Activated CD4-positive, alpha-beta T cell treated with anti-CD3 and anti-CD28 coated beads, Interleukin-2, amount 50 U/mL, for 16 hours (primary cell): ENCODE results near the gene ALK.

ENCODE experiments used
- DNase-seq: peaks from one replicate; pipeline ENCODE4 v3.0.0-alpha.2; 2020

ALK gene

DNA sequence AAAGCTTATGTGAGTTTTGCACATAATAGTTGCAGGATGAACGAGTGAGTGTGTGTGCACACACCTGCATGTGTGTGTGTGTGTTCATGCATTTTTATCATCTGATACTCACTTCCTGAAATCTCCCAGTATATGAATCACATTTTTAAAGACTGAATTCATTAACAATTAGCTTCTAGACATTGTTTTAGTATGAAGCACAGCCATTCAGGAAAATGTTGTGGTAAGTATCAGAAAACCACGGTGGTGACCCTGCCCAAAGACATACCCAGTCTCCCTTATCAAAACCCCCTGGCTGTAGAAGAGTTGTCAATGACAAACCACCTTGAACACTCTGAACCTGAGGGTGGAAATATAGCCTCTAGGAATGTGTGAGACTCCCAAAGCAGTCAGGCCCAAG, 220.8 kb downstream of the ALK start:
- DNase-seq = no peak

DNA sequence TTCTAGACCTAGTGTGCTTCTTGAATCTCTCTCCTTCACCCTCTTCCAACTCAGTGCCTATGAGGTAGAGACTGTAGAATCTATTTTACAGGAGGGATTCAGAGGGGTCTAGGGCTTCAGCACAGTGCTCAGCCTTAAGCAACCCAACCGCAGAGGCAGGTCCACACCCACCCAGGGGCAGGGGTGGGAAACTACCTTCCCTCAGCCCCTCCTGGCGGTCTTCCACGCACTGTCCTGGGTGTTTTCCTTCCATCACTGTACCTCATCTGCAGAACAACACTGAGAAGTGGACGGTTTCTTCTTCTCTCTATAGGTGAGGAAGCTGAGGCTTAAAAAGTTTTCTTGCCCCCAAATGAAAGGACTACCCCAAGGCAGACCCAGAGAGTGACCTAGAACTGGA, 222.3 kb downstream of the ALK start:
- no peak for DNase-seq

DNA sequence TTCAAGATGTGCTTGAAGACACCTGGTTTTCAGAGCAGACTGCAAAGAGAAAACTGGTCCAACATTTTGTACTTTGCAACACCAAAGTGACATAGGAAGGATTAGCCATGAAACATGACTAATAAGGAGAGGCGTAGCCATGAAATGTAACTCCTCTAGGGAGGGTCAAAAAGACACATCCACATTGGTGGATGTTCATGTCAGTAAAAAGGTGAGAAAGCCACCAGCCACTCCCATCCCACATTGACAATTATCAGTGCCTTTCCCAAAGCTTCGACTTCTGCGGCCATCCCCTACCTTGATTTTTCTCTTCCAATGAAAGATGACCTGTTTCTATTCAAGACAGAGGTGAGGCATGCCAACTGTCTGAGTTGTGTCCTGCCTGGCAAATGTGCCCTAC, 223.2 kb downstream of the ALK start:
- no peak for DNase-seq

DNA sequence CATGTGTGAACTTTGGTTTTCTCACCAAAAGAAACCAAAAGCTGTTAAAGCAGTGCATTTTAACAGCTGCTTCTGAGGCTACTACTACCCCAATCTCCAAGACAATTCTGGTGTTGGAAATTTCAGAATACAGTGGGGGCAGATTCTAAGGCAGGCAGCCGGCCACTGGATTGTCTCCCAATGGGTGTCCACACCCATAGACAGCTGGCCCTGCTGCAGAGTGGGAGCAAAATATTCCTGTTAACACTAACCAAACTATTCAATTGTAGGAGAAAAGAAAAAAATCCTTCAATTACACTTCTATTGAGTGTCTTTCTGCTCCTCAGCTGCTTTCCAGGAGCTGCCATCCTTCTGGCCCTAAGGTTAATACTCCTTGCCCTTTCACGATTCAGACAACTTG, 223.7 kb downstream of the ALK start:
- DNase-seq = no peak

DNA sequence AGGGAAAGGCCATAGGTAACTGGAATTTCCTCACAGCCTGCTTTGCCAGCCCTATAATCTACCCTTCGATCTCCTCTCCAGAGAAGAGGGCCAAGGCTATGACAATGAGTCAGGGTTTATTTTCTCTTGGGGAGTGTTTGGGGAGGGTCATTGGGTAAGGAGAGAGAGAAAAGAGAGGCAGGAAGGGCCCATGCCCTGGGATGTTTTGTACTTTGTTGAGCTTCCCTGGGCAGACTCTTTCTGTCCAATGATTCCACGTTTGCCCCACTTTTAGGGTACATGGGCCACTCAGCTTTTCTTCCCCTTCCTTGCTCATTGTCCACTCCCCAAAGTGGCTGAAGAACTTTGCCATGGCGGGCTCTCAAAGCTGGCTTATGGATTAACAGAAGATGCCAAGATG, 224.2 kb downstream of the ALK start:
- DNase-seq = no peak

DNA sequence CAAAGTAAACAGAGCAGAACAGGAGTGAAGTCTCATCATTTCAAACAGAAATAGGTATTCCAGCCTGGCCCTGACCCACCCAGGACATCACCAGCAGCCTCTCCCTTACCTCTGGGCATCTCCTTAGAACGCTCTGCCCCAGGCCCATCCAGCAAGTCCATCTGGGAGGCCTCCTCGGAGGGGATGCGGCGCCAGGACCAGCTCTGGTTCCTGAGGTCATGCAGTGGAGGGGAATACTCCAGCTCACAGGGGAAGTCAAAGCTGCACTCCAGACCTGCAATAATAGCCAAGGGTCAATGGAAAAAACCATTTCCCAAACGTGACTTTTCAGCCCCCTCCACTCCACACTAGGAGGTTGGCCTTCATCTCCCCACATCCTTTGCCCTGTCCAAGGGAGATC, 226.6 kb downstream of the ALK start:
- no peak for DNase-seq

DNA sequence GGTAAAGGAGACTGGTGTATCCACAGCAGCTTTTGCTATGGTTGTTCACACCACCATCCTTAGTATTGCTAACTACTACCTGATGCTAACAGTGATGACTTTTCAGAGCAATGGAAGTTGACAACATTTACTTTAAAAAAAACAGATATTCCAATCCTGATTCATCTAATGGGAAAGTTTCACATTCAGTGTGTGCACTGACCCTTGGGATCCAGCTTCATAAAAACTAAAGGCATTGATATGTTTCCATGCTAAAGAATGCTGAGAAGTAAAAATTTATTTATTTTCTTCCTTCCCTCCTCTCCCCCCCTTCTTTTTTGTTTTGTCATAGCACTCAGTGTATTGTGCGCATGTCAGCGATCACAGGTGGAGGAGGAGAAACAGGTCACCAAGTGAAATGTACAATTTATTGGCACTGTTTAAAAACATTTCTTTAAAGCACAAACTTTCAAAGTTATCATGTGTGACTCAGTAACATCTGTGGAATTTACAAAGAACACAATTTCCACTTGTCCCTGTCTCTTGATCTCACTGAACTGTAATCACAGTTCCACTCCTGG, 229.9 kb downstream of the ALK start:
- DNase-seq = no peak

DNA sequence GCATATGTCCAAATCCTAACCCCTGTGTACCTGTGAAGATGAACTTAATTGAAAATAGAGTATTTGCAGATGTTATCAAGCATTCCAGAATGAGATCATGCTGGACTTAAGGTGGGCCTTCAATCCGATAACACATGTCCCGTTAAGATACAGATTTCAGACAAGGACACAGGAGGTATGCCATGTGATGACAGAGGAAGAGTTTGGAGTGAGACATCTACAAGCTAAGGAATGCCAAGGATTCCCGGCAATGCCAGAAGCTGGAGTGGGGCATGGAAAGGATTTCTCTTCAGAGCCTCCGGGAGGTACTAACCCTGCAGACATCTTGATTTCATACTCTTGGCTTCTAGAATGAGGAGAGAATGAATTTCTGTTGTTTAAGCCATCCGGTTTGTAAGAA, 231.7 kb downstream of the ALK start:
- no peak for DNase-seq

DNA sequence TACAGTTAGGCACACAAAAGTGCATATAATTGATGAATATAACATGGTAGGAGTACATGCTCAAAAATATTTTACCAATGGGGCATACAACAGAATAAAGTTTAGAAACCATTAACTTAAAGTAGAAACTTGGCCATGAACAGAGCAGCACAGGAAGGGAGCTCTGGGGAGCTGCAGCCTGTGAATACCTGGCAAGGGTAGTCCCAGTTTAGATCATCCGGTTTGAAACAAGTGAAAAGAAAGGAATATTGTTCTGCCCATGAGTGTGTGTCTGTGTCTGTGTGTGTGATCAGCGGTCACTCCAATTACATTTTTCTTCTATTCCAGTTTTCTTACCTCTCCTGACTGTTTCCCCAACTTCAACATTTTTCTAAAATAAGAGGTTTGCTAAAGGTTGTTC, 233.0 kb downstream of the ALK start:
- no peak for DNase-seq

DNA sequence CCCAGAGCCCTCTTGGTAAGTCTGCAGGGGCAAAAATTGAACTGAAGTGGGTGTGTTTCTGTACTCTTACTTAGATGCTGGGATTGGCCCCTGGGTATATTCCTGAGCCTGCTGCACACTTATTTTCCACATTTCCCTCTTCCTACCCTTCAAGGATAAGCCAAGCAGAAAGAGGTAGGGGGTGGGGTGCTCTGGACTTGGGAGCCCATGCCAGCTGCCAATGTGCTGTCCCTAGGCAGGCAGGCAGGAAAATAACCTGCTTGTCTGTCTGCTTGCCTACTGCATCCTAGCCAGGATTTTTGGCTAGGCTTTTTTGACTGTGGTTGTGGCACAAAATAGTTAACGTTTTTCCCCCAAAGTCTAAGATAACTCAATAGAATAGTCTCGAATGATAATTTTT, 234.3 kb downstream of the ALK start:
- no peak for DNase-seq

DNA sequence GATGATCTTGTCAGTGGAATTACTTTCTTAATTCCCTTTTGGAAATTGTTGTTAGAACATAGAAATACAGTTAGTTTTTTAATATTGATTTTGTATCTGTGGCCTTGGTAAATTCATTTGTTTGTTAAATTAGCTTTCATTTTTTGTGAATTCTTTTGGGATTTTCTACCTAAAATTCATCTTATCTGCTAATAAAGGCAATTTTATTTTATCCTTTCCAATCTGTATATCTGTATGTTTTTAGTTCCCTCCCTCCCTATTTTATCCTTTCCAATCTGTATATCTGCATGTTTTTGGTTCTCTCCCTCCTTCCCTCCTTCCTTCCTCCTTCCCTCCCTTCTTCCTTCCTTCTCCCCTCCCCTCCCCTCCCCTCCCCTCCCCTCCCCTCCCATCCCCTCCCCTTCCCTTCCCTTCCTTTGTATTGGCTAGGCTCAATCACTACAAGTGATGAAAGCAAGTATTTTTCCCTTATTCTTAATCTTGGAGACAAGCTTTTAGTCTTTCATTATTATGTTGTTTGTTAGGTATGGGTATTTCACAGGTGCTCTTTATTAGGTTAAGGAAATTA, 244.4 kb downstream of the ALK start:
- DNase-seq = no peak

DNA sequence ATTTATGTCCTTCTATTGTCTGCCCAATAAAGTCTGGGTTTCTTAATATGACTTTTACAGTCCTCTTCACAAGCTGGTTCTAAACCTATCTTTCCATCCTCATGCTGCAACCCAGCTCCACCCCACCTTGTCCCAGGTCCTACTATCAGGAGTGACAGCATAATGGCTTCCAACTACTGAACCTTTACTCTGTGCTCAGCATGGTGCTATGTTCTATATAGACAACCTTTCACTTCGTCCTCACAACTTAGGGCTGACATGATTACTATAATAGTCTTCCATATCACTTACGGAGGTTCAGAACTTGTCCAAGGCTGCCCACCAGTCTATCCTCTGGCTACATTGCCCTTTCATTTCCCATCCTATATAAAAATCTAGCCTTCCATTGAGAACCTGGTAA, 256.8 kb downstream of the ALK start:
- no peak for DNase-seq

DNA sequence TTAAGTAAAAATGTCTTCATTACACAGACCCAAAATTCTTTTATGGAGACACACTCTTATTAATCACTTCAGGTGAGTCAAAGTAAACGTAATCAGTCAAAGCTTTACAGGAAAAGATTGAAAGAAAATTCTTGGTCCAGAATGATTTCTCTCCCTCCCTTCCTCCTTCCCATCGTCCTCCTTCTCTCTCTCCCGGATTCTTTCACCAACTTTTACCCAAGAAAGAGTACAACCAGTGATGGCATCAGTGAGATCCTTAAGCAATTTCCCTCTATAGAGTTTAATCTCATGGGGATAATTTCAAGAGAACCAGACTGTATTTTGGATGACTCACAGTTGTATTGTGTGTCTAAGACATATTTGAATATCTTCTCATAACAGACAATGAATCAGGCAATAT, 258.1 kb downstream of the ALK start:
- DNase-seq = no peak

DNA sequence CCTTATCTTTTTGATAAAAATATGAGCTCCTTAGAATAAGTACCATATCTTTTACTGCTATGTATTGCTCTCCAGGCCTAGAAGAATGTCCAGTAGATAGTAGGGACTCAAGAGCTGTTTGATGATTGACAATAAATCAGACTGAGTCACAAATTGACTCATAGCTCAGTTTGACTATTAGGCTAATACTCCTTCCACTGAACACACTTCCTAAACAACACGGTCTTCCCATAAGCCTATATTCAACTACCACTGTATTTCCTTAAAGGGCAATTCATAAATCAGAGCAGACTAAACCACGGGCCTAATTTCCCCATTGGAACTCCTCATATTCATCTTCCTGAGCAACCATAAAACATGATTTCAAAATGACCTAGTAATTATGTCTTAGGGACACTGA, 258.5 kb downstream of the ALK start:
- DNase-seq = no peak

DNA sequence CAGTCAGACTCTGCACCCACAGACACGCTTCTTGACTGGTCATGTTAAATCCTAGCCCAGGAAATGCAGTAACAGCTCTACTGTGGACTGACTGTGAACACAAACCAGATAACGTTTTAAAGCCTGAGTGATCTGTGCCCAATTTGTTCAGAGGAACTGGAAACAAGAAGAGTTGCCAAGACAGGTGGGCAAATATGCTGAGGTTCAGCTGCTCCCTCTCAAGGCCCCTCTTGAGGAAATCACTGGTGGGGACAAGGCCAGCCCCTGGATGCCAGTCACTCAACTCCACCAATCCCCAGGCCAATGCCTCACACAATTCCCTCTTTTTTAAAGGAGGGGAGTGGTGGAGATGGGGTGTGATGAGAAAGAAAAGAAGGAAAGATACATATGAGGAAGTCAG, 261.2 kb downstream of the ALK start:
- DNase-seq = no peak

DNA sequence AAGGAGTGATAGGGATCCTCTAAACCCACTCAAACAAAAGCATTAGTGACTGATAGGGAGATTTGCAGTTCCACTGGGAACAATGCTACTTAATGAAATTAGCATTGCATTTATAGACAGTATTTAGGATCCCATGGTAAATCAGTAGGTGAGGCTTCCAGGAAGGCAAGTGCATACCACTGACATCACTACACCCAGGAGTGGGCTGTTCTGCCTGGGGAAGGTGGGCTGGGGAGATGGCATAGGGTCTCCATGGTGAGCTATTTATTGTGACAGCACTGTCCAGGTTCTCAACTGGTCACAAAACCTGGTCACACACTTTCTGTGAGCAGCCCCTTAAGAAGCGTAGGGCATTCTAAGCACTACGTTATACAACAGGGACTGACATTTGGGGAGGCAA, 262.2 kb downstream of the ALK start:
- no peak for DNase-seq

DNA sequence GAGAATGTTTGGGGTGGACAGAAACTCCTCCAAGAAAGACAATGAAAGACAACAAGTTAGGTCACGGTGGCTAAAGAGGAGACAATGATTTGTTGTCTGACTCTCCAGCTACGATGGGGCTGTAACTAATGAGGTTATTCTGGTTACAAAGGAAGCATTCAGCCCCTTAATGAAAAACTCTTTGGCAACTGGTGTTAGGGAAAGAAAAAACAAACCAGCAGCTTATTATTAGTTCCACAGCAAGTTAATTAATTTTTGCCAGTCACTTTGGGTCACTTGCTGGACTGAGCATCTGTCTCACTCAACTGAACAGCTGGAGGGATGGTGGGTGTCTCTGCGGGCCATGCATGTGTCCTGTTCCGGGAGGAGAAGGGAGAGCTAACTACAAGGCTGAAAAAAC, 263.7 kb downstream of the ALK start:
- DNase-seq = no peak

DNA sequence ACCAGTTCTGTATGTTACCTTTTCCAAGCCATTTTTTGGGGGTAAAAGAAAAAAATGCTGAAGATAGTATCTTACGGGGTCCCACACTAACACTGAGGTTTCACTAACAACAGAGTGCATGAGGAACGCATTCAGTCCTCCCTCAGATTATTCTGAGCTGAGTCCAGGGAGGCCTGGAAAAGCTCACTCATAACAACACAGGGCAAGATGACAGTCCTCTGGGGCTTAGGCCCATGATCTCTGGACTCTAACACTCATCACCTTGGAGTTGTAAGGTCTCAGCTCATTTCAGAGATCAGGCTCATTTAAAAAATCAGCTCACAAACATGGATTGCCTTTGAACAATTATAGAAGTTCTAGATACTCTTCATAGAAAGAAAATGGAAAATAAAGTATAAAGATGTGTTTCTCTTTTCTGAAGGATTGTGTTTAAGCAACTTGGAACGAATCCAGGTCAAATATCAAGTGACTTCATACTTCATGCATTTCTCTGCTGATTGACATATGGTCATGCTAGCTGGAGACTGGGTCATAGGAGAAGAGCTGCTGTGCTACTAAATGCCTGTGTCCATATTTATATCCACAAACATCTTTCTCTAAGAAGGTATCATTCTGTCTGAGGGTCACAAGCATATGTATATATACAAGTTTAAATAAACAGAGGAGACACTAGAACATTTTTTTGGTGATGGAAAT, 265.8 kb downstream of the ALK start:
- no peak for DNase-seq

DNA sequence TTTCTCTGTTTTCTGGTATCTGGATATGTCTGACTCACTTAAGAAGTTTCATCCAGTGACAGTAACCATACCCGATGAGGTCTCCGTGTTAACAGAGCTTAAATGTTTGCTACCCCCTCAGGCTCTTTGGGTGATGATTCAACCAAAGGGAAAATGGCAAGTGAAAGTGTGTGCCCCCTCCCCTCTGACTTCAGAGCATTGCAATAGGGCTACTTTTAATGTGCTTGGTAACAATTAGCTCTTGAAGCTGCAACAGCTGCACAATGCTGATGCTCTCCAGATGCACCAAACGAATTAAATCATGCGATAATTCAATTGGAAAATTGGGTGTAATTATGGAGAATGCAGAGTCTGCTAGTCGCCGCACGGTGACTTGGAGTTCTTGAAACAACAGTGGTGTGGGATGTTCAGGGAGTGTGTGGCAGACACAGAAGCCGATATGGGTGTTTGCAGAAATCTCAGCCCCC, 270.7 kb downstream of the ALK start:
- no peak for DNase-seq

DNA sequence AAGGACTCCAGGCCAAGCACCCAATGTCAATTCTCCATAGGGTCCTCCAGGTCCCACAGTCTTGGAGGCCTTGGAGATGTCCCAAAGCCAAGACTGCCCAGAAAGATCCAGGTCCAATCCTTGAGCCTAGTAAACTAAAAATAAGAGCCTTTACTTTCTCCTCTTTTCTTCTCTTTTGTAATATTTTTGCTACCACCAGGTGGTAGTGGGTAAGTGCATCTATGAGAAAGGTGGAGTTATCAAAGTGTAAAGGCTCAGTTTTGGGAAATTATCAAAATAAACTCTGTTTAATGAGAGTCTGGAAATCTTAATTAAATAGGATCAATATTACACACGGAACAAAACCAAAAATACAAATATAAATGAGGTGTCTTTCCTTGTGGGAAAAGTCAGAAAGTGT, 276.4 kb downstream of the ALK start:
- no peak for DNase-seq

DNA sequence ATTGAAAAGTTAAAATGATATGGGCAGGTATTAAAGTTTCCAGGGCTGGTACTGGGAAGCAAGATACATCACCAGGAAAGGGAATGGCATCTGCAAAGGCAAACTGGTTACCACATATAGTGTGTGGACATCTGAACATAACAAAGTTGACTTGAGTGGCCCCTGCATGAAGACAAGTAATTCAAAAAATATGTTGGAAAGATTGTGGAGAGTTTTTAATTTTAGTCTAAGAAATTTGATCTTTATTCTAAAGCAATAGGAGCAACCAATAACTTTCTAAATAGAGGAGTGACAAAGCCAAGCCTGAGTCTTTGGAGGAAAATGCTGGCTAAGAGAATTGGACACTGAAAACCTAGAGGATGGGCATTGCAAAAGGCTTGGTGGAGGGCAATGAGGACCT, 278.2 kb downstream of the ALK start:
- no peak for DNase-seq

DNA sequence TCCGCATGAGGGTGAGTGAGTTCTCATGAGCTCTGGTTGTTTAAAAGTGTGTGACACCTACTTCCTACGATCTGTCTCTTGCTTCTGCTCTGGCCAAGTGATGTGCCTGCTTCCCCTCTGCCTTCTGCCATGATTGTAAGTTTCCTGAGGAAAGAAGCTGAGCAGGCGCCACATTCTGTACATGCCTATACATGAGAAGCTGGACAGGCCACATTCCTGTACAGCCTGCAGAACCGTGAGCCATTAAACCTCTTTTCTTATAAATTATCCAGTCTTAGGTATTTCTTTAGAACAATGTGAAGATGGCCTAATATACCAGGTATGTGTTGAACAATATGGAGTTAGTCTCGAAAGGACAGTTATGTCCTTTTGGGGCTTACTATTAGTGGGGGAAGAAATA, 281.0 kb downstream of the ALK start:
- no peak for DNase-seq

DNA sequence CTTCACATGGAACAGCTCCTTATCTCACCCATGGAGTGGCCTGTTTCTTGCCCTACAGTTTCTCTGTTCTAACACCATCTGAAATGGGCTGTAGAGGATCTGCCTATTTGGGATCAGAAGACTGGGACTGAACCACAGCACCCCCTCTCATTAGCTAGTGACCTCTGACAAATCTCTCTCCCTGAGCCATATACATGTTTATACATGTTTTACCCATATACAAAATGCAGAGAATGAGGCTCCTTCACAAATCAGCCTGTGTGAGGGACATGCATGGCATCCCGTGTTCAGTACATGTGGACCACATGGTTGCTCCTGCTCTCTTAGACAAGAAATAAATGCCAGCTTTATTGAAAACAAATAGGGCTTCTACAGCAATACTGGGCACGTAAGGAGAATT, 282.7 kb downstream of the ALK start:
- no peak for DNase-seq

DNA sequence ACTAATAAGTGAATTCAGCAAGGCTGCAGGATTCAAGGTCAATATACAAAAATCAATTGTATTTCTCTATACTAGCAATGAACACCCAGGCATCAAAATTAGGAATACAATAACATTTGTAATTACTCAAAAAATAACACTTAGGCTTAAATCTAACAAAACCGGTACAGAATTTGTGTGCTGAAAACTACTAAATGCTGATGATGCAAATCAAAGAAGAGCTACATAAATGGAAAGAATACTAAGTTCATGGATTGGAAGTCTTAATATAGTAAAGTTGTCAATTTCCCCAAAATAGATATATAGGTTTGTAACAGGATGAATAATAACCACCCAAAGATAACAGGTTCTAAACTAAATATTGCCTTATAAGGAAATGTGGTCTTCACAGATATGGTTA, 286.5 kb downstream of the ALK start:
- no peak for DNase-seq

DNA sequence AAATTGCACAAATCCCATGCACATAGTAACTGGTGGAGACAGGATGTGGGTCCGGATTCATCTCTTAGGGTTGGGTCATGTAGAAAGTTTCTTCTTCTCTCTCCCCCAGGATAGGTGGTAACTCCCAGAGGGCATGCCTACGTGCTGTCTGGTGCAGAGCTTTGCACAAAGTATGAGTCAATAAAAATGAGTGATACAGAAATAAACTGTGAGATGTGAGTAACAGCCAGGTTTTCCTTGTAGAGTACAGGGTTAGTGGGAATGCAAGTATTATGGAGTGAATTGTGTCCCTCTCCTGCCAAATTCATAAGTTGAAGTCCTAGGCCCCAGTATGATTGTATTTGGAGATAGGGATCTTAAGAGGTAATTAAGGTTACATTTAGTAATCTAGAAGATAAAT, 289.4 kb downstream of the ALK start:
- no peak for DNase-seq
